ENCODE measurements around the gene CACNA2D3.
A peak's percentile ranks its signal among the peaks of the same experiment; 100 is the strongest.

CACNA2D3 gene

DNA sequence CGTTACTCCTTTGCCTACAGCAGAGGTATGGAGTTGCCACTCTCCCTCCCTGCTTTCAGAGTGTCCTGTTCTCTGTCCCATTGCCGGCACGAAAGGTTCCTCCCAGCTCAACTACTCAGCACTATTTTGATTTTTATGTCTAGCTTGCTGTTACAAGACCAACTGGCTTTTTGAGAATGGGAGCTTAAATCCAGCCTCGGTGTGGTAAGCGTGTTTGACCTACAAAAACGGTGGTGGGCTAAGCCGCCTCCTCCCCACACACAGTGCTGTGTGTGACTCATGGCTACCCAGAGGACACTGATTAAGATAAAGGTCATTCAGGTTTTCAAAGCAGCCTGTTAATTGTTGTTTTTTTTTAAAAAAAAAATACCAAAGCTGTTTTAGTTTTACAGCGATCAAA is 741.0 kb downstream of the CACNA2D3 start:
- DNase-seq, result no peak

DNA sequence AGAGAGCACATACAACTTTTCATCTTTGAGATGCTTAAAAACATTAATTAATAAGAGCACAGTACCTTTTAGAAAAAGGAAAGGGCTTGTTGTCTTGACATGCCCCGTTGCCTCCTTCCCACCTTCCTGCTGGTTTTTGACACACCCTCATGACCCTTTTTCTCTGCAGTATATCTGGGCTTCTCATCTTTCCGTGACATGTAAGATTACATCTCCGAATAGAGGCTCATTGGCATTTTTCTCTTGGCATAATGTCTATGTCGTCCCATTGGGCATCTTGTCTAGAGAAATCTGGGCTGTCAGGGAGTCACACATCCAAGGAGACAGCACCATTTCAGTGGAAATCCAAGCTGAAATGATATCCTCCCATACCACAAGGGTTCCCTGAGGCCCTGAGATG is 741.4 kb downstream of the CACNA2D3 start:
- DNase-seq, result no peak

DNA sequence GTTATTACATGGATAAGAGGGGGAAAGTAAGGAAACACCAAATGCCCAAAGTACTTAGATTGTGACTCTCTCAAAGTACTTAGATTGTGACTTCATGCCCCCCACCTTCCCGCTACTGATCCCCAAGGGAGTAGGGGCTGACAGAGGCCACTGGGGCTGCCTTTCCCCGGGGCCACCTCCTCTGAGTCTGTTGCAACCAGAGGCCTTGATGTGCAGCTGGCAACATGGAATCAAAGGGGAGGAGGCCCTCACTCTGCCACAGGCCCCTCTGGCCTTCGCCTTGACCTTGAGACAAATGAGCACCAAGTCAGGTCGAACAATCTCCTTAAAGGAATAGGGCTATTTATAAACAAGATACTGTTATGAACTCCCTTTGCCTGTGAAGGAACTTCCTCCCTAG is 743.0 kb downstream of the CACNA2D3 start:
- no peak for DNase-seq

- no peak for DNase-seq
Measured at GRCh38 chr3:54866251-54866650, 743.9 kb downstream of the CACNA2D3 start.

- DNase-seq, result peak; percentile 0
Measured at GRCh38 chr3:54870423-54870822, 748.1 kb downstream of the CACNA2D3 start.

DNA sequence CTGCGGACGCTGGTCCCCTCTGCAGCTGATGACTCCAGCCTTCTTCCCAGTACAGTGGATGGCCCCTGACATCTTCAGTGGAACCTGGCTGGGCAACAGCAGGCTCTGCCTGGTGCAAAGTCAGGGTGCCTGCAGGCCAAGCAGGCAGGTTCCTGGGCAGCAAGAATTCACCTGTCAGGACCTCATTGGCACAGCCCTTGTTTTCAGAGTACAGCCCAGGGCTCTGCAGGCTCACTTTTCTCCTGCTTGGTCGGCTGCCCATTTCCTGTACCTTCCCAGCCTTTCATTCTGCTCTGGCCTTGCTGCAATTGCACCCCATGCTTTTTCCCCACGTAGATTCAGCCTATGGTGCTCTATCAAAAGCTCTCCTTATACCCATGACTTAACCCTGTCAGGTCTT is 749.5 kb downstream of the CACNA2D3 start:
- no peak for DNase-seq

DNA sequence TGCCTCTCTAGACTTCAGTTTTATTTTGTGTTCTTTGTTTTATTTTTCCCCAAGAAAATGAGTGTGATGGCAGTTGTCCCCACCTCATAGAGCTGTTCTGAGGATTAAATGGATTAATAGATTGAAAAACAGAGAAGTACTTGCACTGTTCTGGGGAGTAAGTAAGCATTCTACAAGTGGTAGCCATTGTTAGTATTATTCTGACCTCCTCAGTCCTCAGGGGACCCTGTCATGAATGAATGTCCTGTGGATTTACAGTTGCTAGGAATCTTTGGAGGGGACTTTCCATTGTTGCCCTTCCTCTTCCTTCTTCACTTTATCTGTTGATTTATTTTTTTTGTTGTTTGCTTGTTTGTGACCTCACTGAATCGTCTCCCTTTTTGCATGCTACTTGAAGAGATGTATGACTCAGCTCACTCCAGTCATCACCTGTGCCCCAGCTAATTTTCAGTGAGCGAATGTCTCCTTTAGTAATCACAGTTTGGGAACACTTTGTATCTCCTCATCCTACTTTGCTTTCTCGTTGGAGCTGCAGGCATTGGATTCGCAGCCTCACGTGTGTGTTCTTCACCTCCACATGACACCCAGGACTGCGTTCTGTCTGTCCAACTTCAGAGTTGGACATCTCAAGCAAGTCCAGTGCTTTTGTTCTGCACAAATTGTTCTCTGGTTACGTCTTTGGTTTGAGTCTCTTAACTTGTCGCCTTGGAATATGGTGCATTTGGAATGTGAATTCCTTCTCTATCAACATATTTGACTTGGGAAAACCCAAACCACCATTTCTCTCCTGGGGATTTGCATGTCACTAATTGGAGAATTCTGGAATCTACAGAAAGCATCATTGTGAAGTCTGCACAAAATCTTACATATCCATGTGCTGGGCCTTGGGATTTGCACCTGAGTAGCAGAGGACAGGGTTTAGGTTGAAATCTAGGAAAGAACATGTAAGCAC is 751.0 kb downstream of the CACNA2D3 start:
- DNase-seq, result no peak

DNA sequence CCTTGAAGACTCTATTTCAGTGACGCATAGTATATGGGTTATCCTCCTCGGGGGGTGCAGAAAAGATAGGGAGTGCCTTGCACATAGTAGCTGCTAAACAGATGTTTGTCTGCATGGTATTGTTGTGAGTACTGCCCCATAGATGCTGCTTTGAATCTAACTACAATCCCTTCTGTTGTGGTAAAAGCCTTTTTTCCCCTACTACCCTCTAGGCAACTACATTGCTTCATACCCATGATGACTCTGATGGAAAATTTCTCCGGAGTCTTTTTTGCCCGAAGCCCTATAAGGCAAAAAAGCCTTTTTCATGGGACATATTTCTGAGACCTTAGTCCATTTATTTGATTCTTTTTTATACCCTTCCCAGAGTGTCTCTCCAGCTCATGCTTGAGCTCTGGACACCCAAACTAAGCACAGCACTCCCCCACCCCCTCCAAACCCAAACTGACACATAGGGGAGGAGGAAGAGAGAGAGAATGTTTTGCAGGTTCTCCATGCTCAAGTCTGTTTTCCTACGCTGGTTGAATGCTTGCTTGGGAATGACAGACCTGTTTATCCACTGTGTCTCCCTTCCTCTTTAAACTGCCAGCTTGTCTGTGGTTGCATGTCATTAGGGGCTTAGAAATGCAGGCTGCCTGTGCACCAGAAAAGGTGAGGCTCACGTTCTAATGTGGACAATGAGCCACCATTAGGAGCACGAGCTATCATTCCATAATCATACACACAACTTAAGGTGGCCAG is 752.6 kb downstream of the CACNA2D3 start:
- DNase-seq, result no peak

- DNase-seq, result no peak
Measured at GRCh38 chr3:54875596-54876268, 753.4 kb downstream of the CACNA2D3 start.

DNA sequence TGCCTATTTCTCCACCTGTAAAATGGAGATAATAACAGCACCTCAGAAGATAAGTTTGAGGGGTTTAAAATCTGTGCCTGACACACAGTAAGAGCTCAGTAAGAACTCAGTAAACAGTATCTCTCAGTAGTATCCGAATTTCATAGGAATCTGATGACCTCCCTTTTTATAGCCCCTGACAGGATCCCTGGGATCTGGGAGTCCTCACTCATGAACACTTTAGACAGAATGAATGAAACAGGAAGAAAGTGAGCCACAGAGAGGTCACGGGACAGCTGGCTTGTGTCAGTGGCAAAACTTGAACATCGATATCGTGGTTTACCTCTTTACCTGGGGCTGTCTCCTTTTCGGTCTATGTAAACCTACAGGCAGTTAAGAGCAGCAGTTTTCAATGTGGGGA is 754.3 kb downstream of the CACNA2D3 start:
- no peak for DNase-seq

DNA sequence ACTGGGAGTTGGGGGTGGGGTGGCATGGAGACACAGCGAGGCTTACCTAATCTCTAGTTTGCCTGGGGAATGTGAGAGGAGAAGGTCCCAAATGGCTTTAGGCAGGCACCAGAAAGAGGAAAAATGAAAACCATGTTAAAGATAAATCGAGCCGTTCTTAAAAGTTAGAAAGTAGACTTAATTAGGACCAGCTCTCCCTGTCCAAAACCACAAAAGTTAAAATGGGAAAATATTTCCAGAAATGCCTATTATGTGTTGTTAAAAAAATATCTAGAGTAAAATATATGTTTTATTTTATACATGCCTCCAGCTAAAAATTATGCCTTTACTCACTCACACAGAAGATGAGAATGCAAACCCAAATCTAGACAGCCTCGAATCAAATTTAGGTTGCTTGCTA is 755.4 kb downstream of the CACNA2D3 start:
- no peak for DNase-seq

DNA sequence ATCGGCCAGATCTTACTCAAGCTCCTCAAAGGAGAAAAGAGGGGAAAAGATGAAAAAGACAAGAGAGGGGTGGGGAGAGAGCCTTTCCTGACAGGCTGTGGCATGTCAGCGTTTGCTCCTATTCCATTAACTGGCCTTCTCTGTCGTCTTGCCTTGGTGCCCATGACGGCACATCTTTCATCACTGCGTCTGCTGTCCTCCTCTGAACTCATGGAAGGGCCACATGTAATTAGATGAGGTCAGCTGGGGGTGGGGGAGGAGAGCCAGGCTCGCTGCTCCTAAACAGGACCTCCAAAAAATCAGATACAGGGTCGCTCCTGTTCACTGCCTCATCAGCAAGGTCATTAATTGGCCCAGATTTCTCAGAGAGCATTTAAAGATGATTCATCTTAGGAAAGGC is 755.8 kb downstream of the CACNA2D3 start:
- no peak for DNase-seq

GRCh38 chr3:54882129-54882833 is 759.9 kb downstream of the CACNA2D3 start:
- DNase-seq, result no peak

DNA sequence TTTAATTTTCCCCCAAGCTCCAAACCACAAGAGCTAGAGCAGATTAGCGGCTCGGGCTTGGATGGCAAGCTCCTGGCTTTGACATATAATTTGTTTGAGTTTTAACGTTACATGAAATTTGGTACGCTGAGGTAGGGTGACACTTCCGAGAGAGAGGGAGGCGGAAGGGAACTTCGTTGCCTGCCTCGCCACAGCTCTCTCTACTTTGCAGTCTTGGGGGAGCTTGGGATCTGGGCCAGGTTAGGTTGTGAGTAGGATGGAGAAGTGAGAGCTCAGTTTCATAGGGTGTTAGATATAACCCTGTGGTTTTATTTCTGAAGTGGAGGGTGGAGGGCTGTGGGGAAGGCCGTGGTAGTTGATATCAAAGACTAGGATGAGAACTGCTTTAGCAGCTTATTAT is 765.8 kb downstream of the CACNA2D3 start:
- no peak for DNase-seq

DNA sequence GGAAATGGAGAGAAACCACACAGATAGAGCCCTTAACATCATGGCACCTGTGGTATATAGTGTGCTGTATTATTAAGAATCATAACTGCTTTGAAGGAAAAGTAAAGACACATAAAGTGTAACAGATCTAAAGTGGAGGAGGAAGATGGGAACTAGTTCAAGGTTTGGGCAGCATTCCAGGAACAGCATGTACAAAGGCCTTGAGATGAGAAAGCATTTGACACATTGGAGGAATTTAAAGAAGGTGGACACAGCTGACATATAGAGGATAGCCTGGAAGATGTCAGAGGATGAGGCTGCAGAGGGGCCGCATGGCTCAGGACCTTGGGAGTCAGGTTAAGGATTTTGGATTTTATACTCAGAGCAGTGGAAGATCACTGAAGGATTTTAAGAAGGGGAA is 766.5 kb downstream of the CACNA2D3 start:
- DNase-seq, result no peak

- DNase-seq, result no peak
Measured at GRCh38 chr3:54889731-54890130, 767.4 kb downstream of the CACNA2D3 start.

- no peak for DNase-seq
Measured at GRCh38 chr3:54891540-54891897, 769.2 kb downstream of the CACNA2D3 start.

- no peak for DNase-seq
Measured at GRCh38 chr3:54892168-54892567, 769.8 kb downstream of the CACNA2D3 start.

GRCh38 chr3:54895613-54896012 is 773.3 kb downstream of the CACNA2D3 start:
- DNase-seq, result no peak

DNA sequence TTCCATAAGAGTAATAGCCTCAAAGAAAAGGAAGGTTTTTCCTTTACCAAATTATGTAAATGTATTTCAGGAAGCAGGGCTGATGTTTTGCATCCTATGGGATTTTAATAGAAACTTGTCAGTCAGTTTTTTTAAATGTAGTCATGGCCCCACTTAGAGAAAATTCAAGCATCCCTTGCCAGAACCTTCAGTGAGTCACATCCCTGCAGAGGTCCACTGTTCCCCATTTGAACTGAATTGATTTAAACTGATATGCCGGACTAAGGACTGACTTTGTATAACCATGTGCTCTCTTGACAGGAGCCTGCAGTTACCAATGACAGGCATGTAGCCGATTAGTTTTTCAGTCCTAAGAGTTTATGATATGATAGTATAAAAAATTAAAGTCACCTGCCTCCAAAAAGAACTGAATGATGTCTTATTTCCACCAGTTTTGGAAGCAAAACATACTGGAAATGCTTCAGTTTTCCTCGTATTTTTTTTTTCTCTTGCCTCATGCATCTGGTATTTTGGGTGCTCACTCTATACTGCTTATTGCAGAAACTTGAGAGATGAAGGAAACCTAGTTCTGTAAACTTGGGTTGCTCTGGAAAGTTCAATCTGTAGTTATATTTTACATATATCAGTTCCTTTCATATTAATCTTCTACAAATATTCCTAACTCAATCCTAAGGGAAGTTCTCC is 774.8 kb downstream of the CACNA2D3 start:
- DNase-seq, result no peak

DNA sequence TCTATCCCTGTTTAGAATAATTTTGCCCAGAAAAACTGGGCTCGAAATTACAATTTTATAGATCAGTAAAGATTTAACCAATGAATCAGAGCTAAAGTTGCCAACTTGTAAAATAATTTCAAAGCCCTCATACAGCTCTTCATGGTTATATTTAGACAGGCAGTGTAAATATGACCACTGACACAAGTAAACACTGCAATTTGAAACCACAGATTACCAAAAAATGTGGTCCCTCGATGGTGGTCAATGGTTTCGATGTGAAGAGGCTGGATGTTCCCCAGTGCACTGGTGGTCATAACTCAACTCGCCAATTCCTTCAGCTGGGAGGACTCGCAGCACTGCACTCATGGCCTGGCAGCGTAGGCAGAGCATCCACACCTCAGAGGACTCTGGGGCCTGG is 776.9 kb downstream of the CACNA2D3 start:
- no peak for DNase-seq

DNA sequence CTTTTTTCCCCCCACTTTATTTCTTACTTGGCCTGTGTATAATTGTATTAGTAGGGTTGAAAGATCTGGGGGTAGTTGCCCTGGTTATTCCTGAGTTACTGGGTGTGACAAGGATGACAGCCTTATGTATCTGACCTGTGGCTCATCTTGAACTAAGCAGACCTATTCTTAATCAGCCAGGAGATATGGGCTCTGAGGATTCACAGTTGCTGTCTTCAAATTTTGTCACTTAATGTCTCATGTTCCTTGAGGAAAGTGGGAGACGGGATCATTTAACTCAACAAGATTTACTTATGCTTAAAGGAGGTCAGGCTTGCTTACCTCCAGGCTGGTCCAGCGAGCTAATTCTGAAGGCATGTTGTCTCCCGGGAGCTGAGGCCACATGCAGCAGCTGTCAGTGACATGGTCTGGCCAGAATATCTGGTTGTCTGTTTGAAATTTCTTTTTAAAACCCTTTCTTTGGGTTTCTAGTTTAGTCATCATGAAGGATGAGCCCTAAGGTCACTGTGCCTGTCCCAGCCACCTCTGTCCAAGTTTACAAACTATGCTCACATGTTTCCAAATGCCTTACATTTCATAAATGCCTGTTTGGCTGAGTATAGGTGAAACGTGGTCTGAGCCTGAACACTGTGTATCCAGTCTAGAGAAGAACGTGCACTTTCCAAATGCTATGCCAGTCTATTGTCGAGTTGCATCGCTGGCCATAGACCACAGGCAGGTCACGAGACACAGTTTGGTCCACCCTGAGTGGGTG is 778.7 kb downstream of the CACNA2D3 start:
- DNase-seq, result no peak

Measured in NCI-H1092 treated with DMSO at 0.1 percent for 48 hours (cell line).